Transverse colon (tissue), 4 donors: Measurements from ENCODE around the gene MRPS11. TPM values are rescaled to one million over a fixed set of nuclear protein-coding genes. Genes with fewer than 3 reads are reported as not detected.

Source experiments
- DNase-seq: peaks from one replicate; pipeline ENCODE4 v3.0.0-alpha.2; 2019
- H3K27ac ChIP-seq, 4 donors: fragments of 200-600 bp; sonication (generic); 2 replicates each; pipeline ENCODE4 v1.5.1; 2016 to 2018; ENCODE audit warnings: inconsistent platforms in 4 of 4
- H3K27me3 ChIP-seq: fragments of 200-600 bp; sonication (generic); 2 replicates; pipeline ENCODE4 v1.5.1; 2017; ENCODE audit warnings: inconsistent platforms
- H3K36me3 ChIP-seq, 4 donors: fragments of 200-600 bp; sonication (generic); 2 replicates each; pipeline ENCODE4 v1.5.1; 2017 to 2019; ENCODE audit warnings: inconsistent platforms in 4 of 4
- H3K4me1 ChIP-seq, 4 donors: fragments of 200-600 bp; sonication (generic); 2 replicates each; pipeline ENCODE4 v1.5.1; 2017 to 2020; ENCODE audit warnings: inconsistent platforms in 4 of 4
- H3K4me3 ChIP-seq, 4 donors: fragments of 200-600 bp; sonication (generic); 1 replicate in 1 of 4; 2 replicates in 3 of 4; pipeline versions ENCODE4 v1.5.1 to v1.6.1; 2017 to 2019; ENCODE audit warnings: inconsistent platforms in 4 of 4
- H3K9me3 ChIP-seq, 2 donors: fragments of 200-600 bp; sonication (generic); 2 replicates each; pipeline ENCODE4 v1.5.1; 2017 to 2019; ENCODE audit warnings: inconsistent platforms in 2 of 2
- CTCF ChIP-seq, 5 experiments: fragments of 200-600 bp in 3 of 5; fragments of 450-650 bp in 2 of 5; sonication (generic) in 3 of 5; IDR thresholded peaks; 1 replicate in 2 of 5; 2 replicates in 3 of 5; pipeline ENCODE4 v1.5.1; 2016 to 2017; ENCODE audit warnings: antibody characterized with exemption in 5 of 5, inconsistent platforms in 3 of 5, mild to moderate bottlenecking in 2 of 5, moderate library complexity in 1 of 5
- EP300 ChIP-seq: sonication (generic); formaldehyde crosslinking; IDR thresholded peaks from one replicate; pipeline ENCODE4 v1.6.1; 2017; ENCODE audit warnings: antibody characterized with exemption, low read depth
- POLR2A ChIP-seq: fragments of 450-650 bp; IDR thresholded peaks from one replicate; pipeline ENCODE4 v1.6.1; 2016; ENCODE audit warnings: antibody characterized with exemption, mild to moderate bottlenecking, moderate library complexity
- POLR2AphosphoS5 ChIP-seq, 3 donors: sonication (generic); formaldehyde crosslinking; IDR thresholded peaks; one replicate each; pipeline ENCODE4 v1.6.1; 2016; ENCODE audit warnings: antibody characterized with exemption in 3 of 3
- WGBS, 2 donors: methylation state at CpG; one replicate each; pipeline ENCODE4 v1.1.5; 2018; ENCODE audit warnings: low coverage in 1 of 2; 5-methylcytosine and 5-hydroxymethylcytosine counted together
- in situ Hi-C, 4 donors: fragments of 200-750 bp; cut with MboI; loops; one replicate each; pipeline versions ENCODE4 v1.15.0 to v1.15.1; 2017; ENCODE audit warnings: low sequenced_read_pairs in 3 of 4, low pct_ligation_motif_present in 1 of 4, low pct_unique_long_range_greater_than_20kb in 1 of 4
- intact Hi-C: fragments of 100-400 bp; cut with DNase I; formaldehyde crosslinking; loops from one replicate; pipeline ENCODE4 v1.15.1; 2023; ENCODE audit warnings: low total_unique reads
- total RNA-seq, 4 donors: library from RNA; depleted of rRNA; stranded (reverse); fragments of >200 nt; gene quantifications; one replicate each; pipeline ENCODE4 v1.1.0, GENCODE V29; 2016

MRPS11 gene
- total RNA-seq, 4 donors from 2014 or later, result 19.5 to 52.8 (median 39.4) TPM

GRCh38 chr15:88526247-88526879 lies 58.9 kb downstream of the MRPS11 start:
- TF ChIP-seq EP300 (no peak), POLR2AphosphoS5 (IDR thresholded peaks at IDR 0.05) (no peak), POLR2A (no peak), CTCF (IDR thresholded peaks at IDR 0.05) (no peak)
- in situ Hi-C loops (no loop called here), intact Hi-C loops (no loop called here)
- Histone ChIP-seq H3K9me3 (no peaks in the 10 kb centered on the region), H3K27me3 (no peaks in the 10 kb centered on the region), H3K4me1 (no peaks in the 10 kb centered on the region), H3K36me3 (peaks cover 0 to 47% (median 15%) of the 10 kb centered on the region in 4 donors), H3K4me3 (no peak overlapping the region), H3K27ac (no peak overlapping the region)
- DNase-seq, result no peak

DNA sequence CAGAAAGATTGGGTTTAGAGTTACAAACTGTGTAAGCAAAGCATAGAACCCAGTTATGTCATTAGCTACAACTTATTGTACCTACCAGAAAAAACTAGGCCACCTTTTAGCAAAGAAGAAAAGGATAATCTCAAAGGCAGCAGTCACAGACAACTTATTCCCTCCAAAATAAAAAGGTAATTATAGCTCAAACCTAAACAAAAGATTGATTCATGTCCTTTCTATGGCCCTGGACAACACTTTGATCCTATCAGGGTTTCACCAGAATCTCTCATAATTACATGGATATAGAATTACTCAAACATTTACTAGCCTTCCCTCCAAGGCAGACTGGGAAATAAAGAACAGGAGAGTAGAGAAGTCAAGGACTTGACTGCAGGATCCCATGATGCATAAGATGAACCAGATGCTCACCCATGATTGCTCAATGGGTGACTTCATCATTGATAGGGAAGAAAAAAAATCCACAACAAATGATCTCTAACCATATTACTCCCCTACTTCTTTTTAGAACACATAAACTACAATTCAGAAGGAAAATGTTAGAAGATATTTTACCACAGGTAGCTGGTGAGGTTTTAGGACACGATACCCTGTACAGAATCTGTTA lies 61.6 kb downstream of the MRPS11 start:
- no peak overlapping the region for H3K27ac ChIP-seq
- in situ Hi-C loops (no loop called here), intact Hi-C loops (no loop called here)
- peaks cover 0 to 1% (median under 1%) of the 10 kb centered on the region in 4 donors for H3K4me1 ChIP-seq
- no peak for DNase-seq
- H3K27me3 ChIP-seq, result no peaks in the 10 kb centered on the region
- H3K4me3 ChIP-seq, result no peak overlapping the region
- H3K9me3 ChIP-seq, result no peaks in the 10 kb centered on the region
- no peak for TF ChIP-seq CTCF (IDR thresholded peaks at IDR 0.05)
- no peak for TF ChIP-seq EP300
- no peak for TF ChIP-seq POLR2A
- no peak for TF ChIP-seq POLR2AphosphoS5 (IDR thresholded peaks at IDR 0.05)
- H3K36me3 ChIP-seq, result peaks cover 0 to 48% (median 16%) of the 10 kb centered on the region in 4 donors
- 97 to 100% methylated on average over 1 of the region's 1 CpG for WGBS, 2 donors

Other genes with a start within 250 kb of the MRPS11 start
- 1 to 10 TPM; 1.1 to 2.8 (median 2.4) TPM for gene NTRK3, start 211.0 kb upstream of the MRPS11 start, total RNA-seq
- gene MRPL46, start 320 bp upstream of the MRPS11 start, total RNA-seq, result 10 to 100 TPM in 2 of 4 donors, 1 to 10 TPM in 2; 2.8 to 30.6 (median 16.0) TPM
- 10 to 100 TPM in 2 of 4 donors, 1 to 10 TPM in 2; 1.8 to 11.1 (median 9.3) TPM for gene DET1, start 79.0 kb downstream of the MRPS11 start, total RNA-seq
- gene AEN, start 153.6 kb downstream of the MRPS11 start, total RNA-seq, result 10 to 100 TPM in 1 of 4 donors, 1 to 10 TPM in 3; 1.5 to 22.7 (median 8.7) TPM
- 10 to 100 TPM; 18.7 to 51.9 (median 38.6) TPM for gene ISG20, start 171.3 kb downstream of the MRPS11 start, total RNA-seq